Liver (tissue), 9 donors: ENCODE measurements around the gene LRRC40. TPM values are rescaled to one million over a fixed set of nuclear protein-coding genes. Genes with fewer than 3 reads are reported as not detected.

ENCODE experiments used
- DNase-seq: peaks from one replicate; pipeline ENCODE4 v3.0.0-alpha.2; 2017; ENCODE audit warnings: low spot score
- H3K27ac ChIP-seq, 2 donors: one replicate each; pipeline ENCODE4 v1.7.0; 2013; ENCODE audit warnings: inconsistent platforms in 2 of 2, low read length in 2 of 2, control low read depth in 1 of 2, low read depth in 1 of 2, mild to moderate bottlenecking in 1 of 2
- H3K27me3 ChIP-seq, 4 donors: one replicate each; pipeline versions ENCODE4 v1.6.1 to v1.7.0; 2013; ENCODE audit warnings: low read length in 3 of 4, inconsistent platforms in 1 of 4, mild to moderate bottlenecking in 1 of 4, moderate library complexity in 1 of 4; ENCODE audit not compliant: control insufficient read depth in 4 of 4, insufficient read depth in 4 of 4
- H3K36me3 ChIP-seq, 4 donors: one replicate each; pipeline versions ENCODE4 v1.6.1 to v1.7.0; 2013; ENCODE audit warnings: low read length in 3 of 4, mild to moderate bottlenecking in 3 of 4, low read depth in 1 of 4, moderate library complexity in 1 of 4; ENCODE audit not compliant: control insufficient read depth in 4 of 4, insufficient read depth in 3 of 4
- H3K4me1 ChIP-seq, 4 donors: one replicate each; pipeline versions ENCODE4 v1.6.1 to v1.7.0; 2013; ENCODE audit warnings: low read length in 3 of 4, mild to moderate bottlenecking in 3 of 4, moderate library complexity in 1 of 4; ENCODE audit not compliant: control insufficient read depth in 4 of 4, insufficient read depth in 4 of 4
- H3K4me3 ChIP-seq, 3 donors: one replicate each; pipeline versions ENCODE4 v1.6.1 to v1.7.0; 2013; ENCODE audit warnings: low read length in 3 of 3, control low read depth in 1 of 3, low read depth in 1 of 3, mild to moderate bottlenecking in 1 of 3
- H3K9ac ChIP-seq, 2 donors: one replicate each; pipeline ENCODE4 v1.7.0; 2013; ENCODE audit warnings: low read length in 2 of 2, mild to moderate bottlenecking in 2 of 2, moderate library complexity in 2 of 2, control low read depth in 1 of 2, low read depth in 1 of 2
- H3K9me3 ChIP-seq, 4 donors: one replicate each; pipeline versions ENCODE4 v1.6.1 to v1.7.0; 2013; ENCODE audit warnings: low read length in 3 of 4; ENCODE audit not compliant: control insufficient read depth in 4 of 4
- ATF3 ChIP-seq: IDR thresholded peaks from 2 replicates; pipeline ENCODE4 v1.6.1; 2016; ENCODE audit warnings: antibody characterized with exemption
- CTCF ChIP-seq: fragments of 150-350 bp; IDR thresholded peaks from 2 replicates; pipeline ENCODE4 v1.5.1; 2017; ENCODE audit warnings: improper control_type of control experiment, low read depth, low read length; ENCODE audit not compliant: missing input control
- FOXA1 ChIP-seq: IDR thresholded peaks from 2 replicates; pipeline ENCODE4 v1.6.1; 2016; ENCODE audit warnings: antibody characterized with exemption
- FOXA2 ChIP-seq: IDR thresholded peaks from 2 replicates; pipeline ENCODE4 v1.6.1; 2016; ENCODE audit warnings: antibody characterized with exemption
- HNF4A ChIP-seq, 2 donors: conservative IDR thresholded peaks; 2 replicates each; pipeline ENCODE4 v1.6.1; 2016; ENCODE audit warnings: antibody characterized with exemption in 2 of 2, mild to moderate bottlenecking in 2 of 2
- HNF4G ChIP-seq: IDR thresholded peaks from 2 replicates; pipeline ENCODE4 v1.6.1; 2016; ENCODE audit warnings: antibody characterized with exemption
- JUND ChIP-seq, 2 donors: IDR thresholded peaks; 2 replicates each; pipeline ENCODE4 v1.6.1; 2016; ENCODE audit warnings: antibody characterized with exemption in 2 of 2
- MAX ChIP-seq: IDR thresholded peaks from 2 replicates; pipeline ENCODE4 v1.6.1; 2016; ENCODE audit warnings: antibody characterized with exemption
- NR2F2 ChIP-seq: IDR thresholded peaks from 2 replicates; pipeline ENCODE4 v1.6.1; 2016; ENCODE audit warnings: antibody characterized with exemption
- RAD21 ChIP-seq, 2 donors: IDR thresholded peaks; 2 replicates each; pipeline ENCODE4 v1.6.1; 2016; ENCODE audit warnings: antibody characterized with exemption in 2 of 2, mild to moderate bottlenecking in 2 of 2
- REST ChIP-seq: IDR thresholded peaks from 2 replicates; pipeline ENCODE4 v1.6.1; 2016; ENCODE audit warnings: antibody characterized with exemption, mild to moderate bottlenecking
- RXRA ChIP-seq, 2 donors: IDR thresholded peaks; 2 replicates each; pipeline ENCODE4 v1.6.1; 2017 to 2018; ENCODE audit warnings: antibody characterized with exemption in 2 of 2, mild to moderate bottlenecking in 1 of 2
- SP1 ChIP-seq: IDR thresholded peaks from 2 replicates; pipeline ENCODE4 v1.6.1; 2018; ENCODE audit warnings: antibody characterized with exemption, mild to moderate bottlenecking
- TAF1 ChIP-seq: conservative IDR thresholded peaks from 2 replicates; pipeline ENCODE4 v1.6.1; 2016; ENCODE audit warnings: antibody characterized with exemption, mild to moderate bottlenecking
- YY1 ChIP-seq: IDR thresholded peaks from 2 replicates; pipeline ENCODE4 v1.6.1; 2016; ENCODE audit warnings: antibody characterized with exemption, mild to moderate bottlenecking
- ZBTB33 ChIP-seq: IDR thresholded peaks from 2 replicates; pipeline ENCODE4 v1.6.1; 2016; ENCODE audit warnings: antibody characterized with exemption
- WGBS: extraction: QIAGEN DNeasy Blood & Tissue Kit; methylation state at CpG from one replicate; pipeline ENCODE4 v1.1.7; 2013; 5-methylcytosine and 5-hydroxymethylcytosine counted together
- polyA plus RNA-seq, 2 donors: library from polyadenylated mRNA; stranded (reverse) in 1 of 2; unstranded in 1 of 2; fragments of 200-250 nt in 1 of 2; fragments of >200 nt in 1 of 2; fragmentation: Nextera tagmentation in 1 of 2; extraction: Ambion mirVana in 1 of 2; gene quantifications; one replicate each; pipeline versions ENCODE4 v1.2.1 to v1.2.3, GENCODE V29; 2013 to 2015
- total RNA-seq, 2 donors: library from RNA; depleted of rRNA; stranded (reverse); fragments of >200 nt; gene quantifications; one replicate each; pipeline ENCODE4 v1.2.3, GENCODE V29; 2014
- donor health status: healthy.
- donor health status: healthy.
- donor health status: healthy.
- donor health status: healthy.
- donor health status: healthy.

LRRC40 gene
- total and polyA plus RNA-seq, 4 donors: 6.6 to 15.8 (median 10.6) TPM

- DNase-seq: no peak
- TF ChIP-seq RAD21 (IDR thresholded peaks at IDR 0.05) (no peak), HNF4A (conservative IDR thresholded peaks at IDR 0.05) (no peak), TAF1 (no peak), FOXA2 (no peak), JUND (IDR thresholded peaks at IDR 0.05) (no peak), RXRA (IDR thresholded peaks at IDR 0.05) (no peak), SP1 (no peak), FOXA1 (no peak), ZBTB33 (no peak), YY1 (no peak)
- Histone ChIP-seq H3K4me3 (peak overlapping the region; percentile 65 to 97 (median 92)), H3K27me3 (no peaks in the 10 kb centered on the region), H3K4me1 (peaks cover 6 to 36% (median 23%) of the 10 kb centered on the region in 4 donors), H3K9ac (peak overlapping the region; percentile 88 to 95), H3K9me3 (no peaks in the 10 kb centered on the region), H3K36me3 (peaks cover 0 to 4% (median 1%) of the 10 kb centered on the region in 4 donors), H3K27ac (peak overlapping the region; percentile 80 to 85)
- WGBS: under 1% methylated on average over 11 of the region's 11 CpGs
These were observed 327 bp downstream of the LRRC40 start for GRCh38 chr1:70205071-70205433.

- TF ChIP-seq SP1 (no peak), CTCF (no peak), REST (no peak), ZBTB33 (no peak), ATF3 (no peak), HNF4A (conservative IDR thresholded peaks at IDR 0.05) (no peak), NR2F2 (no peak), JUND (IDR thresholded peaks at IDR 0.05) (no peak), FOXA1 (no peak), TAF1 (no peak), HNF4G (no peak), YY1 (no peak), MAX (no peak), RXRA (IDR thresholded peaks at IDR 0.05) (no peak), RAD21 (IDR thresholded peaks at IDR 0.05) (no peak), FOXA2 (no peak)
- peak overlapping the region; percentile 65 to 97 (median 92) for H3K4me3 ChIP-seq
- peak overlapping the region; percentile 88 to 95 for H3K9ac ChIP-seq
- H3K27me3 ChIP-seq: no peaks in the 10 kb centered on the region
- no peaks in the 10 kb centered on the region for H3K9me3 ChIP-seq
- peaks cover 0 to 4% (median 1%) of the 10 kb centered on the region in 4 donors for H3K36me3 ChIP-seq
- H3K4me1 ChIP-seq: peaks cover 6 to 36% (median 23%) of the 10 kb centered on the region in 4 donors
- no peak for DNase-seq
- peak overlapping the region in 1 of 2 donors; percentile 80 for H3K27ac ChIP-seq
- under 1% methylated on average over 4 of the region's 4 CpGs for WGBS
These were observed 779 bp downstream of the LRRC40 start for GRCh38 chr1:70204600-70204999.
